KOPT-K1 (cell line): Measurements from ENCODE around the gene SFTPD.
"Not testable (repeated sequence)": the region's sequence is repeated elsewhere in the genome, so short reads cannot be mapped to it uniquely, and the experiment has no call there.

Source experiments
- H3K27ac ChIP-seq: fragments of 200-600 bp; sonication (generic); 2 replicates; pipeline ENCODE4 v1.5.1; 2016; ENCODE audit warnings: antibody characterized with exemption, mild to moderate bottlenecking, low read depth, low read length; ENCODE audit not compliant: poor library complexity, severe bottlenecking
- H3K36me3 ChIP-seq: fragments of 200-600 bp; sonication (generic); 2 replicates; pipeline ENCODE4 v1.5.1; 2017; ENCODE audit warnings: antibody characterized with exemption, mild to moderate bottlenecking, low read length, moderate library complexity; ENCODE audit not compliant: insufficient read depth
- H3K9me3 ChIP-seq: fragments of 200-600 bp; sonication (generic); 2 replicates; pipeline ENCODE4 v1.5.1; 2017; ENCODE audit warnings: antibody characterized with exemption, low read length, mild to moderate bottlenecking; ENCODE audit not compliant: insufficient read depth, poor library complexity, severe bottlenecking

Gene SFTPD

DNA sequence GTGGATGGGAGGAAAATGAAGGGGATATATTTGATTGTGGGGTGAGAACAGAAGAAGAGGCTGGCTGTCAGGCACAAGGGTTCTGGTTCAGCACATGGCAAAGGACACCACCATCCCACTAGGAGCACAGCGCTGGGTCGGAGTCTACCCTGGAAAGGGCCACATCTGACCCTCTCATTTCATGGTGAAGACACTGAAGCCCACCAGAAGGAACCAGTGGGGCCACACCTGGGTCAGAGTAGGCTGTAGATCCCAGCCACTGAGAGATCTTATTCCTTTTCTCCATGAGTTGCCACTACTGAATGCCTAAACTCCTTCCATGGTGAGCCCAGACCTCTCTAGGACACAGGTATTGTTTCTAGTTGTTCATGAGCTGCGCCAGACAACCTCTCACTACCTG lies 25.8 kb downstream of the SFTPD start:
- H3K27ac ChIP-seq, result no peak overlapping the region
- no peaks in the 10 kb centered on the region for H3K36me3 ChIP-seq
- peaks cover 4% of the 10 kb centered on the region for H3K9me3 ChIP-seq

DNA sequence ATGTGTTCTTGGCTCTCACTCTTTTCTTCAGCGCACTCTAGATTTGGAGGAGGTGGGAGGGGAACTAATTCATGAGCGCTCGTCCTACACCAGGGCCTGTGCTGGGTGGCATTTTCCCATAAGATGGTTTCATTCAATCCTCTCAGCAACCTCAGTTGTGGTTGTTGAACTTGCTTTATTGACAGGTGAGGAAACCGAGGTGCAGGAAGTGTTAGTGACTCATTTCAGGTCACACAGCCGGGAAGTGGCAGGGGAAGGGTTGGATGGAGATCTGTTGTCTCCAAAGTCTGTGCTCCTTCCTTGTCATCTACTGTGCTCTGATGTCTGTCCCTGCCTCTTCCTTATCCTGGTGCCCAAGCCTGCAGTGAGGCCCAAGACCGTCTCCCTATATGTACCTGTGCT lies 26.9 kb downstream of the SFTPD start:
- not testable (repeated sequence) for H3K36me3 ChIP-seq, H3K27ac ChIP-seq, H3K9me3 ChIP-seq

DNA sequence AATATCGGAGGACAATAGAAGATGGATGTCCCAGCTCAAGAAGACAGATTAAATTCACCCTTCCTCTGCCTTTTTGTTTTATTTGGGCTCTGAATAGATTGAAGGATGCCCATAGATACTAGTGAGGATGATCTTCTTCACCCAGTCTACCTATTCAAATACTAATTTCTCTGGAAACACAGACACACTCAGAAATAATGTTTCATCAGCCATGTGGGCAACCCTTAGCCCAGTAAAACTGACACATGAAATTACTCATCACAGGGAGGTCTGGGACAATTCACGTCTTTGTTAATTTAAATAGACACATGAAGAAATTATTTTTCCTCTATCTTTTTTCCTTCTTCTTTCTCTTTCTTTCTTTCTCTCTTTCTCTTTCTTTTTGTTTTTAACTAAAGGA lies 33.1 kb downstream of the SFTPD start:
- not testable (repeated sequence) for H3K9me3 ChIP-seq, H3K27ac ChIP-seq, H3K36me3 ChIP-seq

DNA sequence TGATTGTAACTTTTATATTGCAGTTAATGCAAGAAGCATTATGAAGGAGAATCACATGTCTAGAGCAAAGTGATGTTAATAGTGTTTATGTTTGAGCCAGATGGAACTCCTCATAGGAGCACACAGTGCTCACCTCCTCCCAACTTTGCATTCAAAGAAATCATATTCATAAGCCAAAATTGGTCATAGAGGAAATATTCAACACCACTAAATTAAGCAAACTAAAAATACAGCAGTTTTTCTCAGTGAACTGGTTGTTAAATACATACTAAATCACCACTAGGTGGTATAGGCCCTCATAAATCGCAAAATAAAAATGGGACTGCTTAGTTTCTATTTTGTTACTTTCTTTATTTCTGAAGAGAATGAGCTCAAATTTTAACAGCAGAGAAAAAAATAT lies 34.4 kb downstream of the SFTPD start:
- not testable (repeated sequence) for H3K36me3 ChIP-seq, H3K27ac ChIP-seq, H3K9me3 ChIP-seq

DNA sequence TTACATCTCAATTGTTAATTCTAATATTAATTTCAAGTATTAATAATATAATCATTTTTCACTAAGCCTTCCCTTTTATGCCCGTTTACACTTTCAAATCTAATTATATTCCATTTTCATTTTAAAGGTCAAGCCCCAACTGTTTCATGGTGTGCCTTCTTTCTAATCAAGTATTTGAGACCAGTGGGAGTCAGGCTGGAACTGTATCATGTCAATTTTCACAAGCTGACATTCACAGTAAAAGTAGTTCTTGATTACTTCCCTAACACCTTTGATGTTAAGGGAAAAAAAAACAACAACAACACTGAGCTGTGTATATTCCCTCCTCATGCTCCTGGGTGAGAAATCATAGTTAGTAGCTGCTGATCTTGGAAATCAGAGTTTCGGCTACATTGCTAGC lies 38.1 kb downstream of the SFTPD start:
- Histone ChIP-seq H3K9me3 (no peaks in the 10 kb centered on the region), H3K36me3 (no peaks in the 10 kb centered on the region), H3K27ac (no peak overlapping the region)

DNA sequence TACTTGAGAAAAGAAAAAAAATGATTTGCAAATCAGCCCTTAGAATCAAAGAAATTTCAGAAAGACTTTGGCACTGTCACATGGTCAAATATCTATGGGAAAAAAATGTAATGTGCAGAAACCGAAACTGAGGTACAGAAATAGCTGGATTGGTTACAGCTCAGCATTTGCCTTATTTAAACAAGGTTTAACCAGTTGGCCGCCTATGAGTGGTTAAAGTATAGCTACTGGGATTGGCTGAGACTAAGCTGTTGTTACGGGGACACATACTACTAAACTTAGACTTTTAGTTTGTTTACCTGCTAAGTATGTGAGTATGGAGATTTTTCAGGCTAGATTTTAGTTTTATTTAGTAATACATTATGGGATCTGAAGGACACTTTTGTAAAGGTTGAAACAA lies 38.6 kb downstream of the SFTPD start:
- Histone ChIP-seq H3K27ac (no peak overlapping the region), H3K9me3 (no peaks in the 10 kb centered on the region), H3K36me3 (no peaks in the 10 kb centered on the region)

DNA sequence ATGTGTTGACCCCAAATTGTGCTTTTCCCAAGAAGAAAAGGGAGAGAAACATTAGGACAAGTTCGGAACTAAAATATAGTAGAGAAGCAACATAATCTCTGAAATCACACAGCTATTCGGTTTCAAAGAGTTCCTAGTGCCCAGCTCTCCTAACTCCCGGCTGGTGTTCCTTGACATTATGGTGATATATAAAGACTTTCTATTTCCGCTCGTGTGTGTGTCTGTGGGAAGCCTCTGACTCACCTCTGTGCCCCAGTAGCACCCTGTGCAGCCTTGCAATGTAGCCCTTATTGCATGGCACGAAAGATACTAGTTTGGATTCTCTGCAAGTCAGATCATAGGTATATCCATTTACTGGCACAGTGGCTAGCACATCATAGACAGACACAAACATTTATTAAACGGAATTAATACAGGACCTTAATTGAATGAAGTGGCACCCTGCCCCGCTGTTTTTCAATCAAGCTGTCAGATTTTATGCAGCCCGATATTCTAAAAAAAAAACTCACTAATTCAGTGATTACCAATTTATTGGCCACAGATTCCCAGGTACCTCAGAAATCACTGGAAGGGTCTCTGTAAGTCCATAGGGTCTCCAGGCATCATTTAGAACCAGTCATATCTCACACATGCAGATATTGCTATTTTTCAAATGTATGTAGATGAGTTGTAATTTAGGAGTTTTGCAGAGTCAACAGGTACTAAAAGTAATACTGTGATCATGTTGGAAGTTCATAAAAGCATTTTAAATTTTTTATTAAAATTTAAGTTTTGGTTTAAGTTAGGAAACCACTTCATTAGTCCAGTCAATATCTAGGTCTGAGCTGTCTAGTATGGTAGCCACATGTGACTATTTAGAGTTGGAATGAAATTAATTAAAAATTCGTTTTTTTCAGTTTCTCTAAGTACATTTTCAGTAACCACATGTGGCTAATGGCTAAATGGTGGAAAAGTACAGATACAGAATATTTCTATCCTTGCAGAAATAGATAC lies 43.3 kb downstream of the SFTPD start:
- H3K27ac ChIP-seq, result no peak overlapping the region
- no peaks in the 10 kb centered on the region for H3K9me3 ChIP-seq
- H3K36me3 ChIP-seq, result no peaks in the 10 kb centered on the region

DNA sequence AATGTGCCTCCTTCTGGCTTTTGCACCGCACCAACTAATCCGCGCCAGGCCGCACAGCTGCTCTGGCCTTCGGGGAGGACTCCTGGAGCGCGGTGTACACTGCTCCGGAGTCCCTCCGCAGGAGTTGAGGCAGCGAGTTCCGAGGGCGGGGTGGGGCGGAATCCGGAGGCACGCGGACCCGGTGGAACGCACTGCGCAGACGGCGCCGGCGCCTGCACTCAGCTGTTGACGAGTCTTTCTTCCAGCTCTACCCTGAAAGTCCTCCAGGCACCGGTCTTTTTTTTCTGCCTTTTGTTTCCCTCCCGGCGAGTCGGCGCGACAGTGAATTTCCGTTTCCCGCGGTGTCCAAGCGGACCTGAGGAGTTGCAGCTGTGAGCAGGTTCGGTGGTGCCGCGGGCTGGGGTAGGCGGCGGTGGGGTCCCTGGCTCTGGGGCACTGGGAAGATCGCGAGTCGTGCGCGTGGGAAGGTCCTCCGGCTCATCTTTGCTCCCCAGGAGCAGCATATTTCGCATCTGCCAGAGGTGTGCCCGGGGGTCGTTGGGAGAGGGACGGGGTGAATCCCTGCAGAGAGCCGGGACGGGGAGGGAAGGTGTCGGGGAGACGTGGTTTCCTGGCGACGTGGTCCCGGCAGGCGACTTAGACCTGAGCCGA lies 44.1 kb downstream of the SFTPD start:
- no peak overlapping the region for H3K27ac ChIP-seq
- no peaks in the 10 kb centered on the region for H3K36me3 ChIP-seq
- no peaks in the 10 kb centered on the region for H3K9me3 ChIP-seq

DNA sequence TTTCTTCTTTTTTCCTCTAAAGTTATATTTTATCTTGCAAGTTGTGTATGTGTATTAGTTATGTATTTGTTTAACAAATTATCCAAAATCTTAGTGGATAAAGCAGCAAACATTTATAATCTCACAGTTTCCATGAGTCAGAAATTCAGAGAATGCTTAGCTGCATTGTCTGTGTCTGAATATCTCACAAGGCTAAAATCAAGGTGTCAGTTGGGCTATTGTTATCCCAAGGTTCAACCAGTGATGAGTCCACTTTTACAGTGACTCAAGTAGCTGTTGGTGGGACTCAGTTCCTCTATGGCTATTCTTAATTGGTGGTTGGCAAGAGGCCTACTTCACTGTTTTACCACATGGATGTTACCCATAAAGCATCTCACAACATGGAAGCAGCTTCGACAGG lies 47.3 kb downstream of the SFTPD start:
- not testable (repeated sequence) for H3K9me3 ChIP-seq, H3K36me3 ChIP-seq, H3K27ac ChIP-seq

DNA sequence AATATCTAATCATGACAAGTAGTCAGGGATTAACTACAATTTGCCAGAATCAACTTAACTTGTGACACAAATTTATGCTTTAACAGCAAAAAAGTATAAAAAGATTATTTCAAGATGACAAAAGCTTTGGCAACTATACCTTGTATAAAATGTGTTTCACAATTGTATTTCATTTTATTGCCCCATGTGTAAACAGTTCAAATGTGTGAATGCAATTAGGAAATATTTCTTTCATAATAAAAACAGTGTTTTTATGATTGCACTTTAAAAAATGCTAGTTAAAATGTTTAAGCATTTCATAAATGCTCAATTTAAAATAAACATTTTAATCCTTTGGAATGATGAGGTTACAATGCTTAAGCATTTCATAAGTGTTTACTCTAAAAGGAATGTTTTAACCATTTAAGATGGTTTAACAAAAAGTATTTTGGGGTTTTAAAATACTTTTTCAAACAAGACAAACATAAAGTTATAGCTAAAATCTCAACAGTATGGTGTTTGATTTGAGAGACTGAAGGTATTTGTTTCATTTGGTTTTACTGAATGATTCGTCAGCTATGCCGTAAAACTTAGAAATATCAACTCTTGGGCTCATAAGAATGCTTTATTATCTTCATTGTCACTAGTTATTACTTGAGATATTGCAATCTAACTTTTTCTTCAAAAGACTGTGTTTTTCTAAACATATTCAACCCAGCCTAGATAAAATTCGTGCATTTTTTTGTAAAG lies 50.1 kb downstream of the SFTPD start:
- Histone ChIP-seq H3K36me3 (no peaks in the 10 kb centered on the region), H3K27ac (no peak overlapping the region), H3K9me3 (no peaks in the 10 kb centered on the region)

DNA sequence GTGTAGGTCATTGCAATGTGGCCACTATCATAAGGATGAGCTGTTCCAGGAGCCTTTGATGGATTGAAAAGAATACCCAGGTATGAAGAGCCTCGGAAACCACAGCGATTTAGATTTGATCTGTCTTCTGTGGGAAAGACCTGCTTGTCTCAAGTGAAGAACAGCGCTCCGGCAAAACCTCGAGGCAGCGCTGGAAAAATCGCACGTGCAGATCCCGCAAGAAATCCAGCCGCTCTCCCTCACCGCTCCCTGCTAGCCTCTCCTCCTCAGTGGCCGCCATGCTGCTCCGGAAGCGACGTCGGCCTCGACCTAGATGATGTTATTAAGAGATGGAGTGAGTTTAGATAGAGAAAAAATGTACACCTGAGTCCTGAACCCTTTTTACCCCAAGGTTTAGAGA lies 56.0 kb downstream of the SFTPD start:
- not testable (repeated sequence) for H3K9me3 ChIP-seq, H3K36me3 ChIP-seq, H3K27ac ChIP-seq

DNA sequence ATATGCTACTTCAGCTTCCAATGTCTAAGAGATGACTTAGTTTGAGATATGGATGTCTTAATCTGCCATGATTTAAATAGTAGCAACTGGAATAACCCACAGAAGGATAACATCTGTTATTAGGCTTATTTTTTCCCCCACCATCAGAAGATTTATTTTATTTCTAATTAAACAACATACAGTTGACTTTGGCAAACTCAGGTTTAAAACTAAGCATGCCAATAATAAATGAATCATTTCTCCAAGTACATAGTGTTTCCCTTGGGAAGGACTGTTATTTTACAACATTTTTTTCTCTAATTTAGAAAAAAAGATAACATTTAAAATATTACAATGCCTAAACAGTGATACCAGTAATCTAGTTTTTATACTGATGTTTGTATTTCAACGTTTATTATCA lies 58.4 kb downstream of the SFTPD start:
- H3K27ac ChIP-seq, result no peak overlapping the region
- H3K36me3 ChIP-seq, result no peaks in the 10 kb centered on the region
- H3K9me3 ChIP-seq, result no peaks in the 10 kb centered on the region

DNA sequence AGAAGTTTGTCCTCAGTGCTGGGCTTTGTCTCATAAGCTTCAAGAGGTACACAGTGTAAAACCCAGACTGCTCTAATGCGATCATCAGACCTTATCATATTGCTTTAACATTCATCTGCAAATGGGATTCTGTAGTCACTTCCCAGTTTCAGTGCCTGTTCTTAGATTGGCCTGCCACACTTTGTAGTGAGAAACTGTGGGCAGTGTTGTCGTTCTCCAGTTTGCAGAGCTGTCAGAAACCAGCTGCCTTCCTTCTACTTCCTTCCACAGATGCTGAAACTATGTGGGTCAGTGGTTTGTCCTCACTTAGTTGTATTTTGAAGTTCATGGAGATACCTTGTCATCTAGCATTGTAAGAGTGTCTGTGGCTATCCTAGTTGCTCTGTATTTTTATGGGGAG lies 59.9 kb downstream of the SFTPD start:
- not testable (repeated sequence) for H3K9me3 ChIP-seq, H3K36me3 ChIP-seq, H3K27ac ChIP-seq
